Measurements from ENCODE around the gene NUDT21.

DNA sequence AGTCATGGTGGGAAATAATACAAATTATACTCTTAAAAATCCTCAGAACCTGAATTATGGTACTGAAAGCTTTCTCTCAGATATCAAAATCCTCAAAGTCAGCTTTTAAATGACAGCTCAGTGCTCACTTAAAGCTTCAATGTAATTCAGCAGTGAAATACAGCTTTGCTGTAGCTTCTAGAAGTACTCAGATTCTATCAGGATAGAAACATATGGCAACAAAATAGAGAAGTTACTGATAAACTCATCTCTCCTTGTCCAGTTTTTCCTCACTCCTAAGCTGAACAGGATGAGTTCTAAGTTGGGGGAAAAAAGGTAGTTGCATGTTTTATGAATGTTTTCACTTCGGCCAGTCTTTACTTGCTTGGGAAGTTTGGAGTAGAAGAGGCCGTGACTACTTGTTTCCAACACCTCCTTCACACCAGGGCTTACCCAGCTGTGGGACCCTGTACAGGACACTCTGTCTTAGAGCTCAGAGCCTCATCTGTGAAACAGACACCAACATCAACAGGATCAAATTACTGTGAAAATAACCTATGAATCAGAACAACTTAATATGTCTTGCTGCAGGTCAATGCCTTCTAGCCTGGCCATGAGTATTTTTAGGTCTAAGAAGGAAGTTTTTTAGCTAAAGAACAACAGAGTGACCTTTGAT, 30.5 kb upstream of the NUDT21 start:
- TF ChIP-seq, protein P1, sequence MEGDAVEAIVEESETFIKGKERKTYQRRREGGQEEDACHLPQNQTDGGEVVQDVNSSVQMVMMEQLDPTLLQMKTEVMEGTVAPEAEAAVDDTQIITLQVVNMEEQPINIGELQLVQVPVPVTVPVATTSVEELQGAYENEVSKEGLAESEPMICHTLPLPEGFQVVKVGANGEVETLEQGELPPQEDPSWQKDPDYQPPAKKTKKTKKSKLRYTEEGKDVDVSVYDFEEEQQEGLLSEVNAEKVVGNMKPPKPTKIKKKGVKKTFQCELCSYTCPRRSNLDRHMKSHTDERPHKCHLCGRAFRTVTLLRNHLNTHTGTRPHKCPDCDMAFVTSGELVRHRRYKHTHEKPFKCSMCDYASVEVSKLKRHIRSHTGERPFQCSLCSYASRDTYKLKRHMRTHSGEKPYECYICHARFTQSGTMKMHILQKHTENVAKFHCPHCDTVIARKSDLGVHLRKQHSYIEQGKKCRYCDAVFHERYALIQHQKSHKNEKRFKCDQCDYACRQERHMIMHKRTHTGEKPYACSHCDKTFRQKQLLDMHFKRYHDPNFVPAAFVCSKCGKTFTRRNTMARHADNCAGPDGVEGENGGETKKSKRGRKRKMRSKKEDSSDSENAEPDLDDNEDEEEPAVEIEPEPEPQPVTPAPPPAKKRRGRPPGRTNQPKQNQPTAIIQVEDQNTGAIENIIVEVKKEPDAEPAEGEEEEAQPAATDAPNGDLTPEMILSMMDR (conservative IDR thresholded peaks at IDR 0.05; ENCODE audit: low read length) = no peak
- no peak for TF ChIP-seq EZH2phosphoT487 (IDR thresholded peaks at IDR 0.05; ENCODE audit: borderline replicate concordance)

Data from Loucy (cell line).